ENCODE data around the gene LRRC71. TPM values are rescaled to one million over a fixed set of nuclear protein-coding genes. Genes with fewer than 3 reads are reported as not detected.

Gene LRRC71
- total and polyA plus RNA-seq, 2 of the 13 experiments (the other 11 are each of a cell fraction or from before 2014, with no cell fraction given), result not detected

DNA sequence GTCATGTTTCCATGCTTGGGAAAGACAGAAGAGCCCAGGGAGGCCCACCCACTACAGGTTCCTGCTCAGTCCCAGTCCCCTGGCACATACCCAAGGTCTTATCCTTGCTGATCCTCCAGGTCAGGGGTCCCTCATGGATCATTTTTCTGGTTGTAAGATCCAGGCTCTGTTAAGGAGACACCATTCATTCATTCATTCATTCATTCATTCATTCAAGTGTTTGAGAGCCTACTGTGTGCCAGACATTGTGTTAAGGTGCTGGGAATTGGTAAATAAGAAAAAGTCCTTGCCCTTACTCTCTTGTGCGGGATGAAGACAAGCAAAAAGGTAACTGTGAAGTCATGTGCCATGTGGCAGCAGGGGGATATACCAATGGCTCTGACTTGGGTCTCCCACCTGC lies 23.8 kb downstream of the LRRC71 start:
- FAIRE-seq (no peak), DNase-seq (ENCODE audit: low spot score) (no peak), ATAC-seq (no peak)
- no peaks in the 10 kb centered on the region for H3K9me3 ChIP-seq (ENCODE audit: low read length)
- BruUV-seq (replicated peaks), result no TSS peak
- peaks cover 24 to 74% of the 10 kb centered on the region in 2 experiments for H3K36me3 ChIP-seq (replicated peaks in 1 of 2; ENCODE audit: control insufficient read depth in 1 of 2, insufficient read depth in 2 of 2, low read length in 2 of 2)
- intact Hi-C loops (cut with micrococcal nuclease; ENCODE audit: unreplicated experiment) (no loop called here), in situ Hi-C loops (cut with HindIII; ENCODE audit: extremely low pct_ligation_motif_present, low pct_unique_long_range_greater_than_20kb) (no loop called here)
- CTCF ChIA-PET (ENCODE audit: low intra/inter-chr PET ratio, low total read pairs), result no interaction called here
- no peaks in the 10 kb centered on the region for H3K79me2 ChIP-seq (ENCODE audit: insufficient read depth, low read length)
- no peaks in the 10 kb centered on the region for H3K4me1 ChIP-seq (ENCODE audit: insufficient read depth, low read length)
- 100% methylated on average over 1 of the region's 1 CpG for WGBS (ENCODE audit: low lambda C conversion rate)
- no peak overlapping the region for H3K27ac ChIP-seq (ENCODE audit: extremely low read length, insufficient read depth, low read length)
- H2AFZ ChIP-seq (ENCODE audit: low read length), result no peak overlapping the region
- no peak overlapping the region for H3K9ac ChIP-seq (ENCODE audit: insufficient read depth, low read depth, low read length)
- no peaks in the 10 kb centered on the region for H3K27me3 ChIP-seq (ENCODE audit: control insufficient read depth in 1 of 2, insufficient read depth in 2 of 2, low read length in 2 of 2)
- TF ChIP-seq MYNN (CRISPR knock-in tag; IDR thresholded peaks at IDR 0.05; ENCODE audit: low read depth) (no peak), FOXM1 (CRISPR knock-in tag; IDR thresholded peaks at IDR 0.05) (no peak), CCDC6 (CRISPR knock-in tag; IDR thresholded peaks at IDR 0.05) (no peak), ZFY (CRISPR knock-in tag; IDR thresholded peaks at IDR 0.05) (no peak), ZNF543 (CRISPR knock-in tag; IDR thresholded peaks at IDR 0.05) (no peak), ZSCAN21 (CRISPR knock-in tag; IDR thresholded peaks at IDR 0.05; ENCODE audit: borderline replicate concordance) (no peak), MBD4 (IDR thresholded peaks at IDR 0.05; ENCODE audit: borderline replicate concordance, low read length) (no peak)
- TF ChIP-seq, protein P1, sequence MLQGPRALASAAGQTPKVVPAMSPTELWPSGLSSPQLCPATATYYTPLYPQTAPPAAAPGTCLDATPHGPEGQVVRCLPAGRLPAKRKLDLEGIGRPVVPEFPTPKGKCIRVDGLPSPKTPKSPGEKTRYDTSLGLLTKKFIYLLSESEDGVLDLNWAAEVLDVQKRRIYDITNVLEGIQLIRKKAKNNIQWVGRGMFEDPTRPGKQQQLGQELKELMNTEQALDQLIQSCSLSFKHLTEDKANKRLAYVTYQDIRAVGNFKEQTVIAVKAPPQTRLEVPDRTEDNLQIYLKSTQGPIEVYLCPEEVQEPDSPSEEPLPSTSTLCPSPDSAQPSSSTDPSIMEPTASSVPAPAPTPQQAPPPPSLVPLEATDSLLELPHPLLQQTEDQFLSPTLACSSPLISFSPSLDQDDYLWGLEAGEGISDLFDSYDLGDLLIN (CRISPR knock-in tag; IDR thresholded peaks at IDR 0.05; ENCODE audit: borderline replicate concordance), result no peak
- TF ChIP-seq, protein P2, sequence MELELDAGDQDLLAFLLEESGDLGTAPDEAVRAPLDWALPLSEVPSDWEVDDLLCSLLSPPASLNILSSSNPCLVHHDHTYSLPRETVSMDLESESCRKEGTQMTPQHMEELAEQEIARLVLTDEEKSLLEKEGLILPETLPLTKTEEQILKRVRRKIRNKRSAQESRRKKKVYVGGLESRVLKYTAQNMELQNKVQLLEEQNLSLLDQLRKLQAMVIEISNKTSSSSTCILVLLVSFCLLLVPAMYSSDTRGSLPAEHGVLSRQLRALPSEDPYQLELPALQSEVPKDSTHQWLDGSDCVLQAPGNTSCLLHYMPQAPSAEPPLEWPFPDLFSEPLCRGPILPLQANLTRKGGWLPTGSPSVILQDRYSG (CRISPR knock-in tag; IDR thresholded peaks at IDR 0.05), result no peak
- H4K20me1 ChIP-seq (ENCODE audit: insufficient read depth, low read length), result no peaks in the 10 kb centered on the region
- H3K4me2 ChIP-seq (ENCODE audit: low read depth, low read length), result no peak overlapping the region
- POLR2A ChIA-PET, result no interaction called here
- no peak overlapping the region for H3K4me3 ChIP-seq (replicated peaks in 1 of 3; ENCODE audit: insufficient read depth in 1 of 3, low read depth in 2 of 3, low read length in 3 of 3)

Measured in HepG2 (cell line).